HEK293 (cell line): ENCODE results near the gene ERMN.

Source experiments
- OSR2 ChIP-seq: fragments of 450-650 bp; formaldehyde crosslinking; IDR thresholded peaks from 2 replicates; pipeline ENCODE4 v1.5.1; 2016; ENCODE audit warnings: missing biosample characterization, missing genetic modification characterization
- TRIM28 ChIP-seq: IDR thresholded peaks from 2 replicates; pipeline ENCODE4 v1.6.1; 2011; ENCODE audit warnings: low read length, control low read depth, borderline replicate concordance
- ZBTB21 ChIP-seq: fragments of 450-650 bp; formaldehyde crosslinking; IDR thresholded peaks from 2 replicates; pipeline ENCODE4 v1.5.1; 2017; ENCODE audit warnings: missing biosample characterization, missing genetic modification characterization
- ZNF266 ChIP-seq: fragments of 450-650 bp; formaldehyde crosslinking; IDR thresholded peaks from 2 replicates; pipeline ENCODE4 v1.5.1; 2016; ENCODE audit warnings: missing biosample characterization, missing genetic modification characterization, low read depth
- ZNF76 ChIP-seq: fragments of 450-650 bp; formaldehyde crosslinking; IDR thresholded peaks from 2 replicates; pipeline ENCODE4; 2016; ENCODE audit warnings: low read depth, missing biosample characterization, missing genetic modification characterization, borderline replicate concordance
- TF ChIP-seq, protein P1 (sequence below): fragments of 450-650 bp; formaldehyde crosslinking; conservative IDR thresholded peaks from 2 replicates; pipeline ENCODE4 v1.5.1; 2016; ENCODE audit warnings: low read depth, missing biosample characterization, missing genetic modification characterization

DNA sequence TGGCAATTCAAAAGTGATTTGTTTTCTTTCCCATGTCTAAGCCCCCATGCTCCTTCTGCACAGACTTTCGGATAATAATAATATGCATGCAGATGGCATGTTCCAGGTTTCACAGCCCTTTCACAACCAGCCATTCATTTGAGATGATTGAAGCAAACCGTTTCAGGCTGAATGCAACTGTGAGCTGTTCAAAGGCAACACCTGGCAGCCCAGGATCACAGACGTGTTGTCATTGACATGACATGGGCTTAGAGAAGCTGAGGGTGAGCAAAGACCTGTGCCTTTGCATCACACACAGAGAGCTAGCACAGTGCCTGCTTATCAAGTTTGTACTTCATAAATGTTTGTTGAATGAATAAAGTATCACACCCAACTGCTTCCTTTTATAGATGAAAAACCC, 12.4 kb upstream of the ERMN start:
- TF ChIP-seq, protein P1, sequence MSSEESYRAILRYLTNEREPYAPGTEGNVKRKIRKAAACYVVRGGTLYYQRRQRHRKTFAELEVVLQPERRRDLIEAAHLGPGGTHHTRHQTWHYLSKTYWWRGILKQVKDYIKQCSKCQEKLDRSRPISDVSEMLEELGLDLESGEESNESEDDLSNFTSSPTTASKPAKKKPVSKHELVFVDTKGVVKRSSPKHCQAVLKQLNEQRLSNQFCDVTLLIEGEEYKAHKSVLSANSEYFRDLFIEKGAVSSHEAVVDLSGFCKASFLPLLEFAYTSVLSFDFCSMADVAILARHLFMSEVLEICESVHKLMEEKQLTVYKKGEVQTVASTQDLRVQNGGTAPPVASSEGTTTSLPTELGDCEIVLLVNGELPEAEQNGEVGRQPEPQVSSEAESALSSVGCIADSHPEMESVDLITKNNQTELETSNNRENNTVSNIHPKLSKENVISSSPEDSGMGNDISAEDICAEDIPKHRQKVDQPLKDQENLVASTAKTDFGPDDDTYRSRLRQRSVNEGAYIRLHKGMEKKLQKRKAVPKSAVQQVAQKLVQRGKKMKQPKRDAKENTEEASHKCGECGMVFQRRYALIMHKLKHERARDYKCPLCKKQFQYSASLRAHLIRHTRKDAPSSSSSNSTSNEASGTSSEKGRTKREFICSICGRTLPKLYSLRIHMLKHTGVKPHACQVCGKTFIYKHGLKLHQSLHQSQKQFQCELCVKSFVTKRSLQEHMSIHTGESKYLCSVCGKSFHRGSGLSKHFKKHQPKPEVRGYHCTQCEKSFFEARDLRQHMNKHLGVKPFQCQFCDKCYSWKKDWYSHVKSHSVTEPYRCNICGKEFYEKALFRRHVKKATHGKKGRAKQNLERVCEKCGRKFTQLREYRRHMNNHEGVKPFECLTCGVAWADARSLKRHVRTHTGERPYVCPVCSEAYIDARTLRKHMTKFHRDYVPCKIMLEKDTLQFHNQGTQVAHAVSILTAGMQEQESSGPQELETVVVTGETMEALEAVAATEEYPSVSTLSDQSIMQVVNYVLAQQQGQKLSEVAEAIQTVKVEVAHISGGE (tag by site-specific recombination), result no peak
- no peak for TF ChIP-seq ZNF266
- no peak for TF ChIP-seq TRIM28
- no peak for TF ChIP-seq ZBTB21 (tag by site-specific recombination)
- no peak for TF ChIP-seq ZNF76
- TF ChIP-seq OSR2 (tag by site-specific recombination), result no peak
